H7 (cell line): ENCODE measurements around the gene ANKFY1. TPM values are rescaled to one million over a fixed set of nuclear protein-coding genes. Genes with fewer than 3 reads are reported as not detected.
"Not testable (repeated sequence)": the region's sequence is repeated elsewhere in the genome, so short reads cannot be mapped to it uniquely, and the experiment has no call there.

Experiments
- DNase-seq: peaks from one replicate; pipeline ENCODE4 v3.0.0; 2012
- H3K27me3 ChIP-seq: 2 replicates; pipeline ENCODE4 v1.6.0; 2011; ENCODE audit warnings: mild to moderate bottlenecking, low read length; ENCODE audit not compliant: control insufficient read depth, insufficient read depth
- H3K36me3 ChIP-seq: replicated peaks from 2 replicates; pipeline ENCODE4 v1.5.1; 2011; ENCODE audit warnings: low read length; ENCODE audit not compliant: control insufficient read depth, insufficient read depth
- H3K4me3 ChIP-seq: 2 replicates; pipeline ENCODE4 v1.5.1; 2011; ENCODE audit warnings: low read depth, mild to moderate bottlenecking, control low read depth, low read length, moderate library complexity; ENCODE audit not compliant: insufficient read depth
- total RNA-seq: library from RNA; depleted of rRNA; stranded (reverse); fragments of >200 nt; shearing (Covaris generic); gene quantifications from 2 replicates; pipeline ENCODE4 v1.2.3, GENCODE V29; 2014

The ANKFY1 gene
- total RNA-seq, 1 experiment from 2014 or later, result 19.2 TPM

GRCh38 chr17:4155980-4156620 lies 107.7 kb downstream of the ANKFY1 start:
- H3K4me3 ChIP-seq, result no peak overlapping the region
- no peaks in the 10 kb centered on the region for H3K36me3 ChIP-seq
- no peaks in the 10 kb centered on the region for H3K27me3 ChIP-seq
- peak; percentile 16 for DNase-seq

- H3K27me3 ChIP-seq, result no peaks in the 10 kb centered on the region
- H3K4me3 ChIP-seq, result no peak overlapping the region
- DNase-seq, result no peak
- no peaks in the 10 kb centered on the region for H3K36me3 ChIP-seq
These were observed 109.6 kb downstream of the ANKFY1 start for GRCh38 chr17:4154201-4154600.

- no peaks in the 10 kb centered on the region for H3K27me3 ChIP-seq
- no peaks in the 10 kb centered on the region for H3K36me3 ChIP-seq
- no peak for DNase-seq
- H3K4me3 ChIP-seq, result no peak overlapping the region
These were observed 111.3 kb downstream of the ANKFY1 start for GRCh38 chr17:4152471-4152870.

GRCh38 chr17:4150096-4150495 lies 113.7 kb downstream of the ANKFY1 start:
- Histone ChIP-seq H3K27me3 (no peaks in the 10 kb centered on the region), H3K4me3 (no peak overlapping the region), H3K36me3 (no peaks in the 10 kb centered on the region)
- DNase-seq, result peak; percentile 47

GRCh38 chr17:4148611-4149308 lies 115.0 kb downstream of the ANKFY1 start:
- H3K27me3 ChIP-seq, result no peaks in the 10 kb centered on the region
- no peak for DNase-seq
- no peaks in the 10 kb centered on the region for H3K36me3 ChIP-seq
- no peak overlapping the region for H3K4me3 ChIP-seq

GRCh38 chr17:4147751-4148310 lies 115.9 kb downstream of the ANKFY1 start:
- DNase-seq, result no peak
- H3K27me3 ChIP-seq, result no peaks in the 10 kb centered on the region
- no peaks in the 10 kb centered on the region for H3K36me3 ChIP-seq
- no peak overlapping the region for H3K4me3 ChIP-seq

- Histone ChIP-seq H3K36me3 (no peaks in the 10 kb centered on the region), H3K4me3 (no peak overlapping the region), H3K27me3 (no peaks in the 10 kb centered on the region)
- no peak for DNase-seq
These were observed 117.1 kb downstream of the ANKFY1 start for GRCh38 chr17:4146641-4147040.

- no peaks in the 10 kb centered on the region for H3K36me3 ChIP-seq
- DNase-seq, result no peak
- H3K4me3 ChIP-seq, result peak overlapping the region; percentile 89
- no peaks in the 10 kb centered on the region for H3K27me3 ChIP-seq
These were observed 119.4 kb downstream of the ANKFY1 start for GRCh38 chr17:4144422-4144747.

GRCh38 chr17:4143563-4144421 lies 120.0 kb downstream of the ANKFY1 start:
- peak; percentile 93 for DNase-seq
- Histone ChIP-seq H3K4me3 (peak overlapping the region; percentile 89), H3K27me3 (no peaks in the 10 kb centered on the region), H3K36me3 (no peaks in the 10 kb centered on the region)

GRCh38 chr17:4142107-4142900 lies 121.5 kb downstream of the ANKFY1 start:
- DNase-seq, result peak; percentile 79
- H3K36me3 ChIP-seq, result no peaks in the 10 kb centered on the region
- H3K27me3 ChIP-seq, result no peaks in the 10 kb centered on the region
- peak overlapping the region; percentile 89 for H3K4me3 ChIP-seq

GRCh38 chr17:4140125-4140524 lies 123.7 kb downstream of the ANKFY1 start:
- Histone ChIP-seq H3K4me3 (no peak overlapping the region), H3K36me3 (no peaks in the 10 kb centered on the region), H3K27me3 (no peaks in the 10 kb centered on the region)
- DNase-seq, result no peak

- H3K4me3 ChIP-seq, H3K36me3 ChIP-seq, DNase-seq, H3K27me3 ChIP-seq: not testable (repeated sequence)
These were observed 124.8 kb downstream of the ANKFY1 start for GRCh38 chr17:4138906-4139526.

GRCh38 chr17:4136373-4136772 lies 127.4 kb downstream of the ANKFY1 start:
- Histone ChIP-seq H3K27me3 (no peaks in the 10 kb centered on the region), H3K36me3 (no peaks in the 10 kb centered on the region), H3K4me3 (no peak overlapping the region)
- DNase-seq, result no peak

GRCh38 chr17:4135489-4135888 lies 128.3 kb downstream of the ANKFY1 start:
- Histone ChIP-seq H3K4me3 (no peak overlapping the region), H3K36me3 (no peaks in the 10 kb centered on the region), H3K27me3 (no peaks in the 10 kb centered on the region)
- DNase-seq, result no peak
